ENCODE data around the gene UFM1. TPM values are rescaled to one million over a fixed set of nuclear protein-coding genes. Genes with fewer than 3 reads are reported as not detected.

Gene UFM1
- total and polyA plus RNA-seq, 2 of the 13 experiments (the other 11 are each of a cell fraction or from before 2014, with no cell fraction given): 42.6 to 47.0 TPM

GRCh38 chr13:38349390-38350113 is at the start of gene UFM1 (continued):
- no peak for TF ChIP-seq ADNP (CRISPR knock-in tag; IDR thresholded peaks at IDR 0.05)
- no peak for TF ChIP-seq ZBTB8A (CRISPR knock-in tag; IDR thresholded peaks at IDR 0.05; ENCODE audit: borderline replicate concordance, low read depth)
- TF ChIP-seq ZNF292 (CRISPR knock-in tag; IDR thresholded peaks at IDR 0.05; ENCODE audit: borderline replicate concordance, low read depth): no peak
- TF ChIP-seq ZNF510 (CRISPR knock-in tag; IDR thresholded peaks at IDR 0.05; ENCODE audit: low read depth): no peak
- TF ChIP-seq GPBP1L1 (CRISPR knock-in tag; IDR thresholded peaks at IDR 0.05): no peak
- no peak for TF ChIP-seq WIZ (CRISPR knock-in tag; IDR thresholded peaks at IDR 0.05)
- TF ChIP-seq ZBTB4 (CRISPR knock-in tag; IDR thresholded peaks at IDR 0.05; ENCODE audit: borderline replicate concordance): no peak
- no peak for TF ChIP-seq ZBTB20 (CRISPR knock-in tag; IDR thresholded peaks at IDR 0.05; ENCODE audit: borderline replicate concordance, low read depth)
- TF ChIP-seq KDM4B (CRISPR knock-in tag; IDR thresholded peaks at IDR 0.05): no peak
- no peak for TF ChIP-seq NR2F2 (IDR thresholded peaks at IDR 0.05; ENCODE audit: borderline replicate concordance, low read depth)
- peak; percentile 67; the same call in 1 of the 2 replicates for TF ChIP-seq YEATS2 (CRISPR knock-in tag; IDR thresholded peaks at IDR 0.05; ENCODE audit: borderline replicate concordance)
- TF ChIP-seq RERE (CRISPR knock-in tag; IDR thresholded peaks at IDR 0.05; ENCODE audit: low read depth): no peak
- no peak for TF ChIP-seq MEIS2 (CRISPR knock-in tag; IDR thresholded peaks at IDR 0.05)
- TF ChIP-seq FLYWCH1 (CRISPR knock-in tag; IDR thresholded peaks at IDR 0.05): no peak
- no peak for TF ChIP-seq ZBTB33 (CRISPR knock-in tag; IDR thresholded peaks at IDR 0.05)

Data from HepG2 (cell line).